IPS DF 4.7 (cell line): ENCODE measurements around the gene MUTYH.
"Not testable (repeated sequence)": the region's sequence is repeated elsewhere in the genome, so short reads cannot be mapped to it uniquely, and the experiment has no call there.

ENCODE experiments used
- DNase-seq: peaks from one replicate; pipeline ENCODE4 v3.0.0-alpha.2; 2013; ENCODE audit warnings: low spot score; ENCODE audit errors: extremely low read depth

MUTYH gene

GRCh38 chr1:45322486-45323040, 17.7 kb downstream of the MUTYH start:
- no peak for DNase-seq

- DNase-seq: no peak
These were observed 18.8 kb downstream of the MUTYH start for GRCh38 chr1:45321444-45321843.

GRCh38 chr1:45319761-45320160, 20.5 kb downstream of the MUTYH start:
- no peak for DNase-seq

- no peak for DNase-seq
These were observed 23.1 kb downstream of the MUTYH start for GRCh38 chr1:45317166-45317565.

DNA sequence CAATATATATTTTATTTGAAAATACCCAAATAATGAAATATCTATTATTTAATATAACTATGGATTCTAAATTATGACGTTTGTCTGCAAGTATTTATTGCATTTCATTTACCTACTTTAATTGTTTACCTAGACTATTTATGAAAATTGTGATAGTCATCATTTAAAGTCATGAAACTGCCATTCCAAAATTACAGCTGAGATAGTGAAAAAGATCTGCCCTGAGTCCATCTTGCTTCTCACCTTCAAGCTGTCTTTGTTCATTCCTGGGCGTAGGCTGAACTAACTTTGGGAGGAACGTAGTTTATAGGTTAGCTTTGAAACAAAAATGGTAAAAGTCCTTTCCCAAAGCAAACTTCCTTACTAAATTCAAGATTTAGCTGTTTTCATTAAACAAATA, 26.0 kb downstream of the MUTYH start:
- DNase-seq: no peak

DNA sequence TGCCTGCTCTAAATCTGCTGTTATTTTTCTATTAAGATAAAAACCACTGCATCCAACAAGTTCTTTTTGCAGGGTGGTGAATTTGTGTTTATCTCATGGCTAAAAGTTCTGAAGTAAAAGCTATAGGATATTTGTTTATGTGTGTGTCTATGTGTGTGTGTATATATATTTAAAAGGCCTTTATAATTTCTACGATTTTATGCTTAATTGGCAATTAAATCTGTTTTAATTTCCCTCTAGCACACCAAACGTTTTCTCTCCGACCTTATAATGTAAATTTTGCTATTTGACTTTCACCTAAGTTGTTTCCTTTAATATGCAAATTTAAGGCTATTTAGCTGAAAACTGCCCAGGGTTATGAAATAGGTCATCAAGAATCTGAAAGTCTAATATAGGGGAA, 33.3 kb downstream of the MUTYH start:
- DNase-seq: no peak

- DNase-seq: no peak
These were observed 33.9 kb downstream of the MUTYH start for GRCh38 chr1:45306319-45306718.

- no peak for DNase-seq
These were observed 35.0 kb downstream of the MUTYH start for GRCh38 chr1:45305231-45305630.

GRCh38 chr1:45304311-45305081, 35.7 kb downstream of the MUTYH start:
- no peak for DNase-seq

GRCh38 chr1:45303520-45304310, 36.5 kb downstream of the MUTYH start:
- DNase-seq: peak; percentile 62

GRCh38 chr1:45302505-45303150, 37.6 kb downstream of the MUTYH start:
- no peak for DNase-seq

- DNase-seq: no peak
These were observed 39.6 kb downstream of the MUTYH start for GRCh38 chr1:45300669-45300997.

DNA sequence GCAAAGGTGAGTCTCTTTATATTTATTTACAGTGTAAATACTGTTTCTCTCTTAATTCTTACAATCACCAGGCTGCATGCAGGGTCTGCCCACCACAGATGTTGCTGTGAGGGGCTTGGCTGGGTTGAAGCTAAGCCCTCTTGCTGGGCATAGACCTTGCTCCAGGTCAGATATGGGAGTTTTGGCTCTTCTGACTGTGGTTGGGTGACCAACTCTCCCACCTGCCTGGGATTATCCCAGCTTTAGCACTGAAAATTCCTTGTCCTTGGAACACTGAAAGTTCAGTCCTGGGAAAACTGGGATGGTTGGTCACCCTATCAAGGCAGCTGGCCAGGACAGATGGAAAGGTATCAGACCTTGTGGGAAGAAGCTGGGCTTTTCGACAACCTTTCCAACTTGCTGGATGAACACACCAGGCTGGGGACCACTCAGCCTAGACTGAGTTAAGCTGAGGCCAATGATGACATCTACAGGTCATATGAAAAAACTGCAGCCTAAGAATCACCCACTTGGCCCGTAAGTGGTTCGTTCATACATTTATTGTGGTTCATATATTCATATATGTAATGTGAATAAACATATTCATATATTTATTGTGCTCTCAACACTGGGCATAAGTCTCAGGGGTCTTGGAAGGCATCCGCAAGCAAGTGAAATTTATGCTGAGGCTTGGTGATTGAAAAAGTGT, 40.1 kb downstream of the MUTYH start:
- DNase-seq: no peak

GRCh38 chr1:45299296-45299695, 40.9 kb downstream of the MUTYH start:
- no peak for DNase-seq

- no peak for DNase-seq
These were observed 42.4 kb downstream of the MUTYH start for GRCh38 chr1:45297666-45298356.

DNA sequence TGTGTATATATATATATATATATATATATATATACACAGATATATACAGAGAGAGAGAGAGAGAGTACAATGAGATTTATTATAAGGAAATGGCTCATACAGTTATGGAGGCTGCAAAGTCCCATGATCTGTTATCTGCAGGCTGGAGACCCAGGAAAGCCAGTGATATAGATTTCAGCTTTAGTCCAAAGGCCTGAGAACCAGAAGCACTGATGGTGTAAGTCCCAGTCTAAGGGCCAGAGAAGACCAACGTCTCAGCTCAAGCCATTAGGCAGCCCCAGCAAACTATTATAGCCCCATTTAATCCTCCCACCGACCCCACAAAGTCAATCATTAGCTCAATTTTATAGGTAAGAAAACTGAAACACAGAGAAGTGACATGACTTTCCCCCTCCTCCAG, 48.5 kb downstream of the MUTYH start:
- DNase-seq: no peak

GRCh38 chr1:45291002-45291401, 49.2 kb downstream of the MUTYH start:
- not testable (repeated sequence) for DNase-seq

DNA sequence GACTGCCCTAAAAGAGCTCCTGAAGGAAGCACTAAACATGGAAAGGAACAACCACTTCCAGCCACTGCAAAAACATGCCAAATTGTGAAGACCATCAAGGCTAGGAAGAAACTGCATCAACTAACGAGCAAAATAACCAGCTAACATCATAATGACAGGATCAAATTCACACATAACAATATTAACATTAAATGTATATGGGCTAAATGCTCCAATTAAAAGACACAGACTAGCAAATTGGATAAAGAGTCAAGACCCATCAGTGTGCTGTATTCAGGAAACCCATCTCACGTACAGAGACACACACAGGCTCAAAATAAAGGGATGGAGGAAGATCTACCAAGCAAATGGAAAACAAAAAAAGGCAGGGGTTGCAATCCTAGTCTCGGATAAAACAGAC, 53.7 kb downstream of the MUTYH start:
- DNase-seq: not testable (repeated sequence)

DNA sequence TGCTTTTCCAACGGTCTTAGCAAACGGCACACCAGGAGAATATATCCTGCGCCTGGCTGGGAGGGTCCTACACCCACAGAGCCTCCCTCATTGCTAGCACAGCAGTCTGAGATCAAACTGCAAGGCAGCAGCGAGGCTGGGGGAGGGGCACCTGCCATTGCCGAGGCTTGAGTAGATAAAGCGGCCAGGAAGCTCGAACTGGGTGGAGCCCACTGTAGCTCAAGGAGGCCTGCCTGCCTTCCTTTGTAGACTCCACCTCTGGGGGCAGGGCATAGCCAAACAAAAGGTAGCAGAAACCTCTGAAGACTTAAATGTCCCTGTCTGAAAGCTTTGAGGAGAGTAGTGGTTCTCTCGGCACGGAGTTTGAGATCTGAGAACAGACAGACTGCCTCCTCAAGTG, 55.4 kb downstream of the MUTYH start:
- DNase-seq: not testable (repeated sequence)

DNA sequence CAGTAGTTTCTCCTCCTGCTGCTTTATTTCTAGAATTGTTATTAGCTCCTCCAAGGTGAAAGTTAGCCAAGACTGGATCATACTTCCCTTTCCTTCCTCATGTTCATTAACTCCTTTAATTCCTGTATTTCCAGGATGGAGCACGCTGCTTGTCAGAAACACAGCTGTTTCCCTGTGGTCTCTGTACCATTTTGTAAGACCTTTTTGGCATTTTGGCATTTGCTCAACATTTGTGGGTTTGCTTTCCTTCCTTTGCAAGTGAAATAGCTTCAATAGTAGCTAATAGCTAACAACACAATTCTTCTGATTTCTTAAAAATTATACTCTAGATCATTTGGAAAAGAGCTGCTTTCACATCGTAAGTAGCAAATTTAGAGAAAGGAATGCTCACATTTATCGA, 57.9 kb downstream of the MUTYH start:
- DNase-seq: no peak
